ENCODE data around the gene MPG.

Gene MPG

GRCh38 chr16:106623-107324 lies 28.7 kb downstream of the MPG start:
- no peaks in the 10 kb centered on the region for H3K4me1 ChIP-seq (ENCODE audit: control insufficient read depth in 1 of 2, insufficient read depth in 1 of 2, low read depth in 1 of 2, low read length in 1 of 2)
- no peaks in the 10 kb centered on the region for H3K36me3 ChIP-seq
- H3K27ac ChIP-seq, result no peak overlapping the region
- H3K27me3 ChIP-seq, result no peaks in the 10 kb centered on the region
- H3K4me3 ChIP-seq (ENCODE audit: low read depth in 1 of 2, low read length in 1 of 2), result no peak overlapping the region
- H3K9me3 ChIP-seq, result no peaks in the 10 kb centered on the region
- peak; percentile 55 for TF ChIP-seq CTCF (IDR thresholded peaks at IDR 0.05)

- H3K27ac ChIP-seq, result no peak overlapping the region
- no peak for TF ChIP-seq CTCF (IDR thresholded peaks at IDR 0.05)
- peaks cover 5% of the 10 kb centered on the region for H3K36me3 ChIP-seq
These were observed 34.3 kb downstream of the MPG start for GRCh38 chr16:112153-112840.

GRCh38 chr16:114327-114726 lies 36.3 kb downstream of the MPG start:
- Histone ChIP-seq H3K4me1 (ENCODE audit: control insufficient read depth in 1 of 2, insufficient read depth in 1 of 2, low read depth in 1 of 2, low read length in 1 of 2) (no peaks in the 10 kb centered on the region), H3K27me3 (no peaks in the 10 kb centered on the region), H3K27ac (no peak overlapping the region), H3K36me3 (peaks cover 5% of the 10 kb centered on the region), H3K9me3 (no peaks in the 10 kb centered on the region), H3K4me3 (ENCODE audit: low read depth in 1 of 2, low read length in 1 of 2) (no peak overlapping the region)
- no peak for TF ChIP-seq CTCF (IDR thresholded peaks at IDR 0.05)

More at GRCh38 chr16:112153-112840, 34.3 kb downstream of the MPG start:
- Histone ChIP-seq H3K4me1 (ENCODE audit: control insufficient read depth in 1 of 2, insufficient read depth in 1 of 2, low read depth in 1 of 2, low read length in 1 of 2) (no peaks in the 10 kb centered on the region), H3K4me3 (ENCODE audit: low read depth in 1 of 2, low read length in 1 of 2) (no peak overlapping the region), H3K27me3 (no peaks in the 10 kb centered on the region), H3K9me3 (no peaks in the 10 kb centered on the region)

- no peaks in the 10 kb centered on the region for H3K9me3 ChIP-seq
- H3K4me3 ChIP-seq (ENCODE audit: low read depth in 1 of 2, low read length in 1 of 2), result no peak overlapping the region
- no peak for TF ChIP-seq CTCF (IDR thresholded peaks at IDR 0.05)
- peaks cover 5% of the 10 kb centered on the region for H3K36me3 ChIP-seq
- H3K27ac ChIP-seq, result no peak overlapping the region
- H3K4me1 ChIP-seq (ENCODE audit: control insufficient read depth in 1 of 2, insufficient read depth in 1 of 2, low read depth in 1 of 2, low read length in 1 of 2), result no peaks in the 10 kb centered on the region
- no peaks in the 10 kb centered on the region for H3K27me3 ChIP-seq
These were observed 38.0 kb downstream of the MPG start for GRCh38 chr16:116015-116414.

- no peaks in the 10 kb centered on the region for H3K4me1 ChIP-seq (ENCODE audit: control insufficient read depth in 1 of 2, insufficient read depth in 1 of 2, low read depth in 1 of 2, low read length in 1 of 2)
- no peak overlapping the region for H3K4me3 ChIP-seq (ENCODE audit: low read depth in 1 of 2, low read length in 1 of 2)
- no peaks in the 10 kb centered on the region for H3K9me3 ChIP-seq
- no peak for TF ChIP-seq CTCF (IDR thresholded peaks at IDR 0.05)
- H3K27ac ChIP-seq, result no peak overlapping the region
- H3K36me3 ChIP-seq, result no peaks in the 10 kb centered on the region
- H3K27me3 ChIP-seq, result no peaks in the 10 kb centered on the region
These were observed 39.6 kb downstream of the MPG start for GRCh38 chr16:117379-118365.

Data from neutrophil (primary cell).